CD4-positive, alpha-beta memory T cell (primary cell): ENCODE measurements around the gene LGR6. TPM values are rescaled to one million over a fixed set of nuclear protein-coding genes. Genes with fewer than 3 reads are reported as not detected.
A peak's percentile ranks its signal among the peaks of the same experiment; 100 is the strongest.

Experiments used
- CTCF ChIA-PET: fragments of 350-600 bp; sonication (Branson Sonifier 250); formaldehyde crosslinking; loops from one replicate; lab custom pipeline; 2021; ENCODE audit warnings: inconsistent platforms; ENCODE audit not compliant: partially characterized antibody; lab: Charles Lee
- POLR2A ChIA-PET: fragments of 350-600 bp; sonication (Branson Sonifier 250); formaldehyde crosslinking; loops from one replicate; lab custom pipeline; 2021; ENCODE audit not compliant: partially characterized antibody; lab: Charles Lee
- DNase-seq, 5 donors: peaks; one replicate each; pipeline versions ENCODE4 v3.0.0 to v3.0.0-alpha.2; 2020 to 2022; ENCODE audit warnings: mixed read lengths in 1 of 5
- H3K27ac ChIP-seq: one replicate; pipeline ENCODE4 v1.7.0; 2013; ENCODE audit warnings: low read depth, low read length
- H3K27me3 ChIP-seq: 2 replicates; pipeline ENCODE4 v1.7.0; 2013; ENCODE audit warnings: mild to moderate bottlenecking, low read length, moderate library complexity; ENCODE audit not compliant: insufficient read depth
- H3K36me3 ChIP-seq: 2 replicates; pipeline ENCODE4 v1.7.0; 2013; ENCODE audit warnings: mild to moderate bottlenecking, low read length, moderate library complexity; ENCODE audit not compliant: insufficient read depth
- H3K4me1 ChIP-seq: 2 replicates; pipeline ENCODE4 v1.7.0; 2013; ENCODE audit warnings: mild to moderate bottlenecking, low read length, moderate library complexity; ENCODE audit not compliant: insufficient read depth
- H3K4me3 ChIP-seq, 2 donors: one replicate each; pipeline ENCODE4 v1.7.0; 2013; ENCODE audit warnings: low read length in 2 of 2, mild to moderate bottlenecking in 1 of 2
- H3K9me3 ChIP-seq, 2 donors: one replicate each; pipeline ENCODE4 v1.7.0; 2013; ENCODE audit warnings: low read length in 2 of 2, control low read depth in 1 of 2; ENCODE audit not compliant: control insufficient read depth in 1 of 2
- H3K27ac Mint-ChIP-seq, 7 donors: one replicate each; pipeline ENCODE4 v1.8.0; 2020 to 2021; ENCODE audit warnings: mixed read lengths in 7 of 7, mild to moderate bottlenecking in 6 of 7, inconsistent platforms in 3 of 7, moderate library complexity in 3 of 7
- H3K27me3 Mint-ChIP-seq, 2 donors: one replicate each; pipeline ENCODE4 v1.8.0; 2020 to 2021; ENCODE audit warnings: mixed read lengths in 2 of 2
- H3K36me3 Mint-ChIP-seq, 2 donors: one replicate each; pipeline ENCODE4 v1.8.0; 2020 to 2021; ENCODE audit warnings: mixed read lengths in 2 of 2, inconsistent platforms in 1 of 2, mild to moderate bottlenecking in 1 of 2
- H3K4me1 Mint-ChIP-seq, 4 donors: one replicate each; pipeline ENCODE4 v1.8.0; 2020 to 2021; ENCODE audit warnings: mixed read lengths in 4 of 4, mild to moderate bottlenecking in 1 of 4
- H3K4me3 Mint-ChIP-seq, 8 donors: one replicate each; pipeline ENCODE4 v1.8.0; 2020 to 2021; ENCODE audit warnings: mixed read lengths in 8 of 8, mild to moderate bottlenecking in 7 of 8, moderate library complexity in 6 of 8, inconsistent platforms in 3 of 8
- H3K9me3 Mint-ChIP-seq, 8 donors: one replicate each; pipeline ENCODE4 v1.8.0; 2020 to 2021; ENCODE audit warnings: mixed read lengths in 8 of 8, mild to moderate bottlenecking in 5 of 8, inconsistent platforms in 3 of 8, moderate library complexity in 1 of 8
- intact Hi-C: fragments of 100-400 bp; cut with micrococcal nuclease; formaldehyde crosslinking; loops from one replicate; pipeline ENCODE4 v1.15.1; 2023
- polyA plus RNA-seq, 2 donors: library from polyadenylated mRNA; unstranded; fragments of 300-500 nt; fragmentation: Illumina TruSeq; gene quantifications; one replicate each; pipeline ENCODE4 v1.2.3, GENCODE V29; 2021
- total RNA-seq, 2 experiments: library from RNA; stranded (reverse); gene quantifications; one replicate each; pipeline ENCODE4 v1.2.3, GENCODE V29; 2021

Gene LGR6
- total and polyA plus RNA-seq, 4 experiments from 2014 or later = 0.16 to 0.33 (median 0.17) TPM; not detected in 1

- Mint-ChIP-seq H3K9me3 (peaks cover 0 to 2% (median 0%) of the 10 kb centered on the region in 8 donors), H3K27ac (no peak overlapping the region), H3K27me3 (peaks cover 3 to 10% of the 10 kb centered on the region in 2 donors), H3K4me3 (no peak overlapping the region), H3K36me3 (no peaks in the 10 kb centered on the region), H3K4me1 (peaks cover 0 to 1% (median 0%) of the 10 kb centered on the region in 4 donors)
- intact Hi-C loops = no loop called here
- no peaks in the 10 kb centered on the region for H3K4me1 ChIP-seq
- no peaks in the 10 kb centered on the region for H3K9me3 ChIP-seq
- no peaks in the 10 kb centered on the region for H3K27me3 ChIP-seq
- CTCF ChIA-PET = interaction anchor here (0.6 kb wide), 1 partner anchor 10 kb away, joined by 3 read pairs; no protein-coding TSS in a partner anchor
- H3K4me3 ChIP-seq = no peak overlapping the region
- DNase-seq = no peak
- H3K27ac ChIP-seq = no peak overlapping the region
- POLR2A ChIA-PET = no interaction called here
- H3K36me3 ChIP-seq = no peaks in the 10 kb centered on the region
These were observed 54.5 kb downstream of the LGR6 start for GRCh38 chr1:202247837-202248795.

GRCh38 chr1:202248861-202249260 lies 55.3 kb downstream of the LGR6 start:
- Mint-ChIP-seq H3K27ac (no peak overlapping the region), H3K27me3 (peaks cover 3 to 10% of the 10 kb centered on the region in 2 donors), H3K4me3 (no peak overlapping the region), H3K36me3 (no peaks in the 10 kb centered on the region), H3K4me1 (peaks cover 0 to 1% (median 0%) of the 10 kb centered on the region in 4 donors), H3K9me3 (peaks cover 0 to 2% (median 0%) of the 10 kb centered on the region in 8 donors)
- POLR2A ChIA-PET = no interaction called here
- intact Hi-C loops = no loop called here
- Histone ChIP-seq H3K27me3 (no peaks in the 10 kb centered on the region), H3K4me1 (no peaks in the 10 kb centered on the region), H3K36me3 (no peaks in the 10 kb centered on the region), H3K4me3 (no peak overlapping the region), H3K27ac (no peak overlapping the region), H3K9me3 (no peaks in the 10 kb centered on the region)
- DNase-seq = no peak
- CTCF ChIA-PET = no interaction called here

GRCh38 chr1:202249436-202249835 lies 55.8 kb downstream of the LGR6 start:
- peaks cover 3 to 12% of the 10 kb centered on the region in 2 donors for H3K27me3 Mint-ChIP-seq
- Histone ChIP-seq H3K27me3 (no peaks in the 10 kb centered on the region), H3K36me3 (no peaks in the 10 kb centered on the region), H3K4me3 (no peak overlapping the region), H3K4me1 (no peaks in the 10 kb centered on the region), H3K9me3 (no peaks in the 10 kb centered on the region), H3K27ac (no peak overlapping the region)
- H3K4me3 Mint-ChIP-seq = no peak overlapping the region
- peaks cover 0 to 1% (median 0%) of the 10 kb centered on the region in 4 donors for H3K4me1 Mint-ChIP-seq
- H3K27ac Mint-ChIP-seq = no peak overlapping the region
- ChIA-PET POLR2A (no interaction called here), CTCF (no interaction called here)
- intact Hi-C loops = no loop called here
- H3K36me3 Mint-ChIP-seq = no peaks in the 10 kb centered on the region
- DNase-seq = no peak
- H3K9me3 Mint-ChIP-seq = peaks cover 0 to 2% (median 0%) of the 10 kb centered on the region in 8 donors

- no peak for DNase-seq
- H3K27me3 Mint-ChIP-seq = peaks cover 3 to 16% of the 10 kb centered on the region in 2 donors
- no peak overlapping the region for H3K4me3 Mint-ChIP-seq
- CTCF ChIA-PET = no interaction called here
- Histone ChIP-seq H3K4me3 (no peak overlapping the region), H3K27ac (no peak overlapping the region), H3K27me3 (no peaks in the 10 kb centered on the region), H3K4me1 (no peaks in the 10 kb centered on the region), H3K36me3 (no peaks in the 10 kb centered on the region), H3K9me3 (no peaks in the 10 kb centered on the region)
- H3K9me3 Mint-ChIP-seq = peaks cover 0 to 2% (median 0%) of the 10 kb centered on the region in 8 donors
- intact Hi-C loops = no loop called here
- H3K36me3 Mint-ChIP-seq = no peaks in the 10 kb centered on the region
- no peak overlapping the region for H3K27ac Mint-ChIP-seq
- POLR2A ChIA-PET = no interaction called here
- peaks cover 0 to 1% (median 0%) of the 10 kb centered on the region in 4 donors for H3K4me1 Mint-ChIP-seq
These were observed 56.2 kb downstream of the LGR6 start for GRCh38 chr1:202249846-202250245.

GRCh38 chr1:202250982-202251381 lies 57.4 kb downstream of the LGR6 start:
- H3K27ac ChIP-seq = no peak overlapping the region
- no peak for DNase-seq
- peaks cover 0 to 1% (median 0%) of the 10 kb centered on the region in 4 donors for H3K4me1 Mint-ChIP-seq
- intact Hi-C loops = no loop called here
- POLR2A ChIA-PET = no interaction called here
- no peaks in the 10 kb centered on the region for H3K36me3 Mint-ChIP-seq
- no peaks in the 10 kb centered on the region for H3K4me1 ChIP-seq
- no peak overlapping the region for H3K4me3 Mint-ChIP-seq
- CTCF ChIA-PET = no interaction called here
- peaks cover 0 to 2% (median 0%) of the 10 kb centered on the region in 8 donors for H3K9me3 Mint-ChIP-seq
- no peaks in the 10 kb centered on the region for H3K27me3 ChIP-seq
- no peaks in the 10 kb centered on the region for H3K9me3 ChIP-seq
- H3K27ac Mint-ChIP-seq = peak overlapping the region in 1 of 7 donors; percentile 25
- no peak overlapping the region for H3K4me3 ChIP-seq
- H3K36me3 ChIP-seq = no peaks in the 10 kb centered on the region
- H3K27me3 Mint-ChIP-seq = peaks cover 3 to 17% of the 10 kb centered on the region in 2 donors

- intact Hi-C loops = no loop called here
- H3K27ac Mint-ChIP-seq = no peak overlapping the region
- Histone ChIP-seq H3K27me3 (no peaks in the 10 kb centered on the region), H3K9me3 (no peaks in the 10 kb centered on the region), H3K4me3 (no peak overlapping the region), H3K36me3 (no peaks in the 10 kb centered on the region), H3K27ac (no peak overlapping the region), H3K4me1 (no peaks in the 10 kb centered on the region)
- H3K4me3 Mint-ChIP-seq = no peak overlapping the region
- H3K4me1 Mint-ChIP-seq = peaks cover 0 to 1% (median 0%) of the 10 kb centered on the region in 4 donors
- H3K36me3 Mint-ChIP-seq = no peaks in the 10 kb centered on the region
- no peak for DNase-seq
- peaks cover 0 to 2% (median 0%) of the 10 kb centered on the region in 8 donors for H3K9me3 Mint-ChIP-seq
- peaks cover 3 to 17% of the 10 kb centered on the region in 2 donors for H3K27me3 Mint-ChIP-seq
- CTCF ChIA-PET = interaction anchor here (0.6 kb wide), 1 partner anchor 468 kb away, joined by 5 read pairs; no protein-coding TSS in a partner anchor
- POLR2A ChIA-PET = no interaction called here
These were observed 58.0 kb downstream of the LGR6 start for GRCh38 chr1:202251424-202252256.

GRCh38 chr1:202252271-202252670 lies 58.7 kb downstream of the LGR6 start:
- ChIA-PET POLR2A (no interaction called here), CTCF (interaction anchor here (0.7 kb wide), 1 partner anchor 22 kb away, joined by 3 read pairs; no protein-coding TSS in a partner anchor)
- Mint-ChIP-seq H3K4me3 (no peak overlapping the region), H3K9me3 (peaks cover 0 to 2% (median 0%) of the 10 kb centered on the region in 8 donors), H3K4me1 (peaks cover 0 to 1% (median 0%) of the 10 kb centered on the region in 4 donors), H3K27ac (no peak overlapping the region), H3K36me3 (no peaks in the 10 kb centered on the region), H3K27me3 (peaks cover 3 to 17% of the 10 kb centered on the region in 2 donors)
- no peaks in the 10 kb centered on the region for H3K27me3 ChIP-seq
- DNase-seq = no peak
- no peaks in the 10 kb centered on the region for H3K36me3 ChIP-seq
- no peak overlapping the region for H3K27ac ChIP-seq
- H3K9me3 ChIP-seq = no peaks in the 10 kb centered on the region
- intact Hi-C loops = no loop called here
- H3K4me3 ChIP-seq = no peak overlapping the region
- no peaks in the 10 kb centered on the region for H3K4me1 ChIP-seq
